ENCODE data around the gene CDC123.

- no peak for TF ChIP-seq EZH2 (IDR thresholded peaks at IDR 0.05; ENCODE audit: low read length, unreplicated experiment)
- no peak for TF ChIP-seq CTCF (conservative IDR thresholded peaks at IDR 0.05; ENCODE audit: low read depth, low read length)
Measured at GRCh38 chr10:12269056-12269455, 73.1 kb downstream of the CDC123 start.
